Aorta (tissue), 5 donors: Measurements from ENCODE around the gene SLIT3. TPM values are rescaled to one million over a fixed set of nuclear protein-coding genes. Genes with fewer than 3 reads are reported as not detected.

Experiments used
- ATAC-seq: fragments of 200-7000 bp; cut with Tn5 transposase; one replicate; pipeline ENCODE4 v1.9.1; 2022; ENCODE audit warnings: moderate library complexity; ENCODE audit not compliant: low FRiP score
- DNase-seq, 2 donors: peaks; one replicate each; pipeline ENCODE4 v3.0.0-alpha.2; 2020
- H3K27ac ChIP-seq, 2 donors: one replicate each; pipeline ENCODE4 v1.5.1; 2013; ENCODE audit warnings: low read length in 2 of 2, mild to moderate bottlenecking in 2 of 2, moderate library complexity in 2 of 2, control low read depth in 1 of 2, inconsistent platforms in 1 of 2, low read depth in 1 of 2
- H3K27me3 ChIP-seq, 2 donors: one replicate each; pipeline ENCODE4 v1.6.1; 2013; ENCODE audit warnings: control low read depth in 1 of 2, low read length in 1 of 2, mild to moderate bottlenecking in 1 of 2, moderate library complexity in 1 of 2; ENCODE audit not compliant: insufficient read depth in 2 of 2, control insufficient read depth in 1 of 2
- H3K36me3 ChIP-seq, 2 donors: one replicate each; pipeline ENCODE4 v1.6.1; 2013; ENCODE audit warnings: control low read depth in 1 of 2, low read length in 1 of 2, mild to moderate bottlenecking in 1 of 2; ENCODE audit not compliant: insufficient read depth in 2 of 2, control insufficient read depth in 1 of 2
- H3K4me1 ChIP-seq, 2 donors: one replicate each; pipeline ENCODE4 v1.6.1; 2013; ENCODE audit warnings: low read length in 2 of 2, control low read depth in 1 of 2, mild to moderate bottlenecking in 1 of 2, moderate library complexity in 1 of 2; ENCODE audit not compliant: insufficient read depth in 2 of 2, control insufficient read depth in 1 of 2
- H3K4me3 ChIP-seq, 2 donors: one replicate each; pipeline ENCODE4 v1.5.1; 2013; ENCODE audit warnings: low read length in 2 of 2, control low read depth in 1 of 2, mild to moderate bottlenecking in 1 of 2
- H3K9me3 ChIP-seq: one replicate; pipeline ENCODE4 v1.6.1; 2013; ENCODE audit warnings: mild to moderate bottlenecking, low read length; ENCODE audit not compliant: control insufficient read depth
- WGBS, 2 donors: extraction: QIAGEN DNeasy Blood & Tissue Kit; methylation state at CpG; one replicate each; pipeline ENCODE4 v1.1.7; 2013; 5-methylcytosine and 5-hydroxymethylcytosine counted together
- intact Hi-C, 2 donors: fragments of 100-400 bp; cut with DNase I; formaldehyde crosslinking; loops; one replicate each; pipeline versions ENCODE4 v1.14.2 to v1.15.0; 2022
- polyA plus RNA-seq, 2 donors: library from polyadenylated mRNA; stranded (reverse); fragments of 200-250 nt; gene quantifications; one replicate each; pipeline ENCODE4 v1.2.3, GENCODE V29; 2013
- total RNA-seq, 2 donors: library from RNA; stranded (reverse); fragmentation: NEBNext Ultra II Directional; extraction: Animal tissue kit (Norgen Biotek cat#: 25700); gene quantifications; one replicate each; pipeline ENCODE4 v1.2.1, GENCODE V29; 2021
- donor health status: healthy with polysubstance abuse.
- donor health status: Bipolar disorder and iron deficiency.
- donor health status: DM: no; HTN: no; CAD: no.
- donor health status: DM: no; HTN: no; CAD: no.
- donor health status: DM: yes; HTN: yes; CAD: no.

SLIT3 gene
- total and polyA plus RNA-seq, 4 donors: 8.6 to 108 (median 77.0) TPM

DNA sequence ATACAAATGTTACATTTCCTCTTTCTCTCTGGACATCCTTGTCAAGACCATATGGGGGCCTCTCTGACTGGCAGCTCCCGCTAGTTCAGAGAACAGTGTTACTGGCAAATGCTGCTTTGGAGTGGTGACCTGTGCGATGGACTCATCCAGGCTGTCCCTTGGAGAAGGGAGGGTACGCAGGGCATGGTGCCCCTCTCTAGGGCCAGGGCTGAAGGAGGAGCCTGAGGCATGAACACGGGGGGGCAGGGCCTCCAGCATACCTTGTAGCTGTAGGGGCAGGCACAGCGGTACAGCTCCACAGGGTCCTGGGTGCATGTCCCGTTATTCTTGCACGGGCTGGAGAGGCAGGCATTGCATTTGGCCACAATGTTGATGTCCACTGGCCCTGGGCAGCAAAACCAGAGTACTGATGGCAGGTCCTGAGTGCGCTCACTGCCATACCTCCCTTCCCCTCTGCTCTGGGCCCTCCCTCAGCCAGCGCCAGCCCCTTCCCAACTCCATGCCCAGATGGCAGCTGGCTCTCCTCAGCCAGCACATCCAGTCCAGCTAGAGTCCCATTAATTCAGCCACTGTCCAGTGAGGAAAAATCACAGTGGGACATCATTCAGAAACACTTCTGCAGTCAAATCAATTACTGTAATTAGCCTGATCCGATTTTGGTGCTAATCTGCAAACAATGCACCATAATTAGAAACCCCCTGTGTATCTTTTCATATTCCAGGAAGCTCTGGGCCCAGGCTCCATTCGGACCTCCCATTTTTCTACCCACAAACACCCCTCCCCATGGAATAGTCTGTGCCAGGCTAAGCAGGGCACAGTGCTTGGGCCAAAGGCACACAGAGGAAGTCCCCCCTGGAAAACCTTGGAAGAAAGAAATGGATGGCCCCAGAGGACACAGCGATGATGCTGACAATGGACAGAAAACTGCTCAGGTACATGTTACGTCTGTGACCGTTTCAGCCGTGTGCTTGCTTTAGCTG lies 592.9 kb downstream of the SLIT3 start:
- Histone ChIP-seq H3K27me3 (no peaks in the 10 kb centered on the region), H3K36me3 (no peaks in the 10 kb centered on the region), H3K4me1 (no peaks in the 10 kb centered on the region), H3K4me3 (no peak overlapping the region), H3K27ac (no peak overlapping the region), H3K9me3 (no peaks in the 10 kb centered on the region)
- 80 to 86% methylated on average over 15 of the region's 15 CpGs for WGBS, 2 donors
- intact Hi-C loops: loop anchor here (10.0 kb wide), 3 partner anchors 247 to 877 kb away; partner anchors contain the start of gene SPDL1 (in 1 of the 2)
- no peak for ATAC-seq
- no peak for DNase-seq

DNA sequence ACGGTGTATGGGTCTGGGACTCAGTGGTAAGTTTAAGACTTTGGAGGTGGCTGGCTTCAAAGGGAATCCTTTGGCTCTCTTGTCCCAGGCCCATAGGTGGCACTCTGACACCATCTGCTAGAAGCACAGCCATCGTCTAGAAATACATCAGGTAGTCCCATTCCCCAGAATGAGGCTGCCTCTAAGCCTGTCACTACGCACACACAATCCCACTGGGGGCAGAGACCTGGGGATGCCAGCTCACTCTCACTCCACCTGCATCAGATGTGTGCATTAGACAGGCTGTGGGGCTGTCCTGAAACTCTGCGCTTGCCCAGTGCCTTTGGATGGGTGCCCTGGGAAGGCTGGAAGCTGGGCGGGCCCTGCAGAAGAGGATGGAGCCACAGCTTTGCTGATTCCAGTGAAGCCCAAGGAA lies 594.3 kb downstream of the SLIT3 start:
- DNase-seq: peak in 1 of 2 donors; percentile 78
- Histone ChIP-seq H3K36me3 (no peaks in the 10 kb centered on the region), H3K4me1 (no peaks in the 10 kb centered on the region), H3K27me3 (no peaks in the 10 kb centered on the region), H3K9me3 (no peaks in the 10 kb centered on the region), H3K27ac (no peak overlapping the region), H3K4me3 (no peak overlapping the region)
- intact Hi-C loops: loop anchor here (10.0 kb wide), 3 partner anchors 248 to 878 kb away; partner anchors contain the start of gene SPDL1 (in 1 of the 2)
- peak; percentile 71 for ATAC-seq
- 25 to 42% methylated on average over 5 of the region's 5 CpGs for WGBS, 2 donors

DNA sequence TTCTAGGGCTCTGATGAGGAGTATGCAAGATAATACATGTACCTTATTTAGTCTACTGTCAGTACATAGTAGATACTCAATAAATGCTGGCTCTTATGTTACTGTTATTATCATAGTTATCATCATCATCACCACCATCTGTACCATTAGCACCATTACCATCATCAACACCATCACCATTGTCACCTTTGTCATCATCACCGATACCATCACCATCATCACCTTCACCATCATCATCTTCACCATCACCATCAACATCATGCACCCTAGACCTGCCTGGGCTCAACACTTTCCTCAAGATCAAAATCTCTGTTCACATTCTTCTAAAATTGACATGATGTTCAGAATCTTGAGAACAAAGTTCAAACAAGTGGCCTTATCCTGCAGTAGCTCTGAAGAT lies 595.6 kb downstream of the SLIT3 start:
- Histone ChIP-seq H3K27ac (no peak overlapping the region), H3K4me1 (no peaks in the 10 kb centered on the region), H3K27me3 (no peaks in the 10 kb centered on the region), H3K9me3 (no peaks in the 10 kb centered on the region), H3K36me3 (no peaks in the 10 kb centered on the region), H3K4me3 (no peak overlapping the region)
- DNase-seq (no peak), ATAC-seq (no peak)
- intact Hi-C loops: loop anchor here (10.0 kb wide), 3 partner anchors 249 to 879 kb away; partner anchors contain the start of gene SPDL1 (in 1 of the 2)
- WGBS, 2 donors: 94 to 99% methylated on average over 1 of the region's 1 CpG

DNA sequence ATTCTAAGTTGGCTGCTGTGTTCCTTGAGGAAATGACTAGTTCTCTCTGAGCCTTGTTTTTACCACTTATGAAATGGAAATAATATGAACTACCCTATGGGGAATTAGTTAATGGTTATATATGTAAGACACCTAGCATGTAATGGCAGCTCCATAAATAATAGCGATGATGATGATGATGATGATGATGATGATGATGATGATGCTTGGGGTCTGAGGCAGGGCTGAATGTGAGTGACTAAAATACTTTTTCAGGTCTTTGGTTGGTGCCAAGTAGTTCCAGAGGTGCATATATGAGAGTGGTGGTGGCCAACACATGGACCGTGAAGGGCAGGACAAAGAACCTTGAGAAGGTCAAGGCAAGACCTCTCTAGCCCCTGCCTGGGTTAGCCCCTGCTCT lies 598.4 kb downstream of the SLIT3 start:
- Histone ChIP-seq H3K9me3 (no peaks in the 10 kb centered on the region), H3K27ac (no peak overlapping the region), H3K4me1 (no peaks in the 10 kb centered on the region), H3K36me3 (no peaks in the 10 kb centered on the region), H3K4me3 (no peak overlapping the region), H3K27me3 (no peaks in the 10 kb centered on the region)
- 98 to 99% methylated on average over 2 of the region's 2 CpGs for WGBS, 2 donors
- DNase-seq (no peak), ATAC-seq (no peak)
- intact Hi-C loops: loop anchor here (10.0 kb wide), 3 partner anchors 252 to 882 kb away; partner anchors contain the start of gene SPDL1 (in 1 of the 2)

DNA sequence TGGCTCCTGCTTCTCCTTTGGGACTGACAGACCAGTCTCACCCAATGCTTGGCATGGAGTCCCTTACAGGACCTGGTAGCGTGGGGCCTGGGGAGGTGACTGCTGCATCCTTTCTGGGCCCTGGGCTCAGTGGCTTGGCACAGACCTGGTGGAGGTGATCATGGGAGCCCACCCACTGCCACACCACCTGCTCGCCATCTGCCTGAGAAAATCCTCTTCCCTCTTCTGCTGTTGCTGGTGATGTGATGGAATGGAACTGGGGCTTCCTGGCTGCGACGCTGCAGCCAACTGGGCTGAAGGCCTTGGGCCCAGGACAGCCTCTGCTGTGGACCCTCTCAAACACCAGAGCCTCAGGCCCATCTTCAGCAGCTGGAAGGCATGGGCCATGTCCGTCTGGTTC lies 599.3 kb downstream of the SLIT3 start:
- no peaks in the 10 kb centered on the region for H3K27me3 ChIP-seq
- no peaks in the 10 kb centered on the region for H3K4me1 ChIP-seq
- intact Hi-C loops: loop anchor here (10.0 kb wide), 3 partner anchors 253 to 883 kb away; partner anchors contain the start of gene SPDL1 (in 1 of the 2)
- H3K4me3 ChIP-seq: no peak overlapping the region
- no peaks in the 10 kb centered on the region for H3K36me3 ChIP-seq
- no peak for DNase-seq
- WGBS, 2 donors: 96 to 97% methylated on average over 5 of the region's 5 CpGs
- H3K9me3 ChIP-seq: no peaks in the 10 kb centered on the region
- ATAC-seq: no peak
- H3K27ac ChIP-seq: no peak overlapping the region

DNA sequence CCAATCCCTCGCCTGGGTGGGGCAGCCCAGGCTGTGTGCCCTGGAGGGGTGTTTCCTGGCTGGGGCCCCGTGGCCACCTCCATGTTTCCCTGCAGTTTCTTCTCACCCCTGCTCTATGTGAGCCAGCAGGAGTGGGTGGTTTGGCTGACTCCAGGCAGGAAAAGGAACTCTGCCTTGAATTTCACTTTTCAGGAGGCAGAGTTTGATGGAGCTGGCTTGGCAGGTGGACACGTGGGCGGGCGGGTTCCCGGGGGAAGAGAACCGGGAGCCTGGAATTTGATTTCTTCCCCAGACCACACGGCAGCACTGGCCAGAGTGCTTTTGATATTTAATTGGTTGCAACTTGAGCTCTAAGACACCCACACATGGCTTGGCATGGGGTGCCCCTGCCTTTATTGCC lies 601.9 kb downstream of the SLIT3 start:
- H3K4me1 ChIP-seq: no peaks in the 10 kb centered on the region
- H3K27ac ChIP-seq: no peak overlapping the region
- no peaks in the 10 kb centered on the region for H3K36me3 ChIP-seq
- intact Hi-C loops: loop anchor here in 1 of 2 donors (10.0 kb wide), 1 partner anchor 846 kb away; no protein-coding TSS in a partner anchor
- WGBS, 2 donors: 4 to 7% methylated on average over 8 of the region's 8 CpGs
- no peaks in the 10 kb centered on the region for H3K27me3 ChIP-seq
- no peaks in the 10 kb centered on the region for H3K9me3 ChIP-seq
- ATAC-seq (no peak), DNase-seq (peak; percentile 69 to 80)
- no peak overlapping the region for H3K4me3 ChIP-seq

DNA sequence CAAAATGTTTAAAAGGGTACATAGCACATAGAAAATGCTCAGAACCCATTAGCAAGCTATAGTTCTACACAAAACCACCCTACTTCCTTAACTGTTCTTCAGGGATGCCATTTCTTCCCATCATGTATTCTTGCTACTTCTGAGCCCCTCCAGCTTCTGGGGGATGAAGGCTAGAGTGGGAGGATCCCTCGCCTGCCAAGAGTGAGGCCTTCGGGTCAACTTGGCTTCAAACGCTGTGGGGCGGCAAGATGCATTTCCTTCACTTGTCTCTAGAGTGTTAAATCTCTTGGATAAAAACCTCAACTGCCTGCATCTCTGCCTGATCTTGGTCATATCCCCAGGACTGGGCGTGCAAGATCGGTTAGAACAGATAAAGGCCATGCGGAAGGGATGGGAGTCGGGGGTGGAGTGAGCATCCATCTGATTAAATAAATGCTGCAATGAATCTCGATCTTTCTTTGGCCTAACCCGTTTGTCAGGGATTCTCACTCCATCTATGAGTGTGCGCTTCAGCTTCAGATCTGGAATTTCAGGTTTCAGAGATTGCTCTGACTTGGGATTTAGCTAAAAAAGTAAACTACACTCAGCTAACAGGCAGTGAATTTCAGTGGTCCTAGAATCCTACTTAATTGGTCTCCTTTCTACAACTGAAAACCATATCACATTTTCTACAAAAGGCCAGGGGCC lies 603.8 kb downstream of the SLIT3 start:
- H3K9me3 ChIP-seq: no peaks in the 10 kb centered on the region
- intact Hi-C loops: loop anchor here in 1 of 2 donors (10.0 kb wide), 1 partner anchor 848 kb away; no protein-coding TSS in a partner anchor
- peaks cover 0 to 2% of the 10 kb centered on the region in 2 donors for H3K36me3 ChIP-seq
- 86 to 93% methylated on average over 11 of the region's 11 CpGs for WGBS, 2 donors
- DNase-seq (no peak), ATAC-seq (no peak)
- no peak overlapping the region for H3K27ac ChIP-seq
- H3K4me1 ChIP-seq: no peaks in the 10 kb centered on the region
- H3K4me3 ChIP-seq: no peak overlapping the region
- no peaks in the 10 kb centered on the region for H3K27me3 ChIP-seq

DNA sequence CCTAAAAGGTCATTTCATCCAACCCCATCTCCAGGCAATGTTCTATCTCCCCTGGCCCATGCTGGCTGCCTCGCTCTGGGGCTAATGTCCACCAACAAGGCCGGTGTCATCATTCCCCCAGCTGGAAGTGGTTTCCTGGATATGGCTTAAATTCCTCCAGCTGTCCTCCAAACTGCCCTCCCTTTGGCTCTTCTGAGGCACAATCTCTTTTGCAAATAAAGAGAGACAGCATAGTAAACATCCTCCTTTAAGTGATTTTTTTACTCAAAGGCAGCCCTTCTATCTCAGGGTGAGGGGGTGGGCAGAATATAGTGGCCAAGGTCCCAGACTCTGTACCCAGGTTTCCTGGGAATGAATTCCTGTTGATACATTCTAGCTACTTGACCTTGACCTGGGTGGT lies 604.3 kb downstream of the SLIT3 start:
- intact Hi-C loops: loop anchor here in 1 of 2 donors (10.0 kb wide), 1 partner anchor 848 kb away; no protein-coding TSS in a partner anchor
- no peaks in the 10 kb centered on the region for H3K27me3 ChIP-seq
- H3K27ac ChIP-seq: no peak overlapping the region
- peaks cover 0 to 2% of the 10 kb centered on the region in 2 donors for H3K36me3 ChIP-seq
- no peak overlapping the region for H3K4me3 ChIP-seq
- no peaks in the 10 kb centered on the region for H3K9me3 ChIP-seq
- DNase-seq: no peak
- no peak for ATAC-seq
- WGBS, 2 donors: 84 to 88% methylated on average over 2 of the region's 2 CpGs
- no peaks in the 10 kb centered on the region for H3K4me1 ChIP-seq
